ENCODE results near the gene PIGW.
"Not testable (repeated sequence)": the region's sequence is repeated elsewhere in the genome, so short reads cannot be mapped to it uniquely, and the experiment has no call there.

PIGW gene

GRCh38 chr17:36507266-36507665 is 27.5 kb upstream of the PIGW start:
- Histone ChIP-seq H3K4me2 (ENCODE audit: low read depth, low read length) (no peak overlapping the region), H3K36me3 (replicated peaks; ENCODE audit: insufficient read depth, low read length) (no peaks in the 10 kb centered on the region; the same call in 1 of the 2 replicates), H3K9ac (ENCODE audit: low read length) (no peak overlapping the region), H3K79me2 (ENCODE audit: low read length) (no peaks in the 10 kb centered on the region), H3K27ac (ENCODE audit: low read length) (no peak overlapping the region), H2AFZ (ENCODE audit: low read length) (no peak overlapping the region), H3K9me3 (replicated peaks; ENCODE audit: insufficient read depth, low read length) (no peaks in the 10 kb centered on the region), H3K9me2 (replicated peaks; ENCODE audit: insufficient read depth, low read length) (no peaks in the 10 kb centered on the region), H3K4me3 (ENCODE audit: low read length) (no peak overlapping the region), H3K4me1 (ENCODE audit: low read length) (no peaks in the 10 kb centered on the region), H3F3A (ENCODE audit: insufficient read depth, low read length) (no peaks in the 10 kb centered on the region), H4K20me1 (ENCODE audit: insufficient read depth, low read length) (no peaks in the 10 kb centered on the region), H3K27me3 (replicated peaks; ENCODE audit: insufficient read depth, low read length) (no peaks in the 10 kb centered on the region)
- DNase-seq = no peak
- TF ChIP-seq EZH2 (optimal IDR thresholded peaks at IDR 0.05; ENCODE audit: low read depth, low read length) (no peak), EZH2phosphoT487 (IDR thresholded peaks at IDR 0.05; ENCODE audit: low read length) (no peak), CTCF (IDR thresholded peaks at IDR 0.05; ENCODE audit: low read length) (no peak)

- not testable (repeated sequence) for H2AFZ ChIP-seq (ENCODE audit: low read length); H3K9me2 ChIP-seq (replicated peaks; ENCODE audit: insufficient read depth, low read length); H3K9me3 ChIP-seq (replicated peaks; ENCODE audit: insufficient read depth, low read length); H3K27me3 ChIP-seq (replicated peaks; ENCODE audit: insufficient read depth, low read length); H3K4me2 ChIP-seq (ENCODE audit: low read depth, low read length); H3K9ac ChIP-seq (ENCODE audit: low read length); H3K4me3 ChIP-seq (ENCODE audit: low read length); H4K20me1 ChIP-seq (ENCODE audit: insufficient read depth, low read length); H3K27ac ChIP-seq (ENCODE audit: low read length); DNase-seq; H3K79me2 ChIP-seq (ENCODE audit: low read length); H3K36me3 ChIP-seq (replicated peaks; ENCODE audit: insufficient read depth, low read length); H3F3A ChIP-seq (ENCODE audit: insufficient read depth, low read length); H3K4me1 ChIP-seq (ENCODE audit: low read length)
Observed at GRCh38 chr17:36508439-36508838, 26.3 kb upstream of the PIGW start.

- H3K36me3 ChIP-seq (replicated peaks; ENCODE audit: insufficient read depth, low read length) = no peaks in the 10 kb centered on the region; the same call in 1 of the 2 replicates
- H3K4me3 ChIP-seq (ENCODE audit: low read length) = no peak overlapping the region
- no peaks in the 10 kb centered on the region for H3K9me3 ChIP-seq (replicated peaks; ENCODE audit: insufficient read depth, low read length)
- H2AFZ ChIP-seq (ENCODE audit: low read length) = no peak overlapping the region
- H4K20me1 ChIP-seq (ENCODE audit: insufficient read depth, low read length) = no peaks in the 10 kb centered on the region
- no peak overlapping the region for H3K9ac ChIP-seq (ENCODE audit: low read length)
- H3K79me2 ChIP-seq (ENCODE audit: low read length) = no peaks in the 10 kb centered on the region
- H3K4me1 ChIP-seq (ENCODE audit: low read length) = no peaks in the 10 kb centered on the region
- no peaks in the 10 kb centered on the region for H3K27me3 ChIP-seq (replicated peaks; ENCODE audit: insufficient read depth, low read length)
- no peak overlapping the region for H3K27ac ChIP-seq (ENCODE audit: low read length)
- H3K9me2 ChIP-seq (replicated peaks; ENCODE audit: insufficient read depth, low read length) = no peaks in the 10 kb centered on the region
- no peak for DNase-seq
- H3F3A ChIP-seq (ENCODE audit: insufficient read depth, low read length) = no peaks in the 10 kb centered on the region
- TF ChIP-seq CTCF (IDR thresholded peaks at IDR 0.05; ENCODE audit: low read length) (no peak), EZH2phosphoT487 (IDR thresholded peaks at IDR 0.05; ENCODE audit: low read length) (no peak), EZH2 (optimal IDR thresholded peaks at IDR 0.05; ENCODE audit: low read depth, low read length) (no peak)
- H3K4me2 ChIP-seq (ENCODE audit: low read depth, low read length) = no peak overlapping the region
Observed at GRCh38 chr17:36509272-36509985, 25.4 kb upstream of the PIGW start.

GRCh38 chr17:36510636-36511035 is 24.2 kb upstream of the PIGW start:
- H3K27ac ChIP-seq (ENCODE audit: low read length) = no peak overlapping the region
- H3K36me3 ChIP-seq (replicated peaks; ENCODE audit: insufficient read depth, low read length) = no peaks in the 10 kb centered on the region; the same call in 1 of the 2 replicates
- no peak for TF ChIP-seq EZH2phosphoT487 (IDR thresholded peaks at IDR 0.05; ENCODE audit: low read length)
- TF ChIP-seq CTCF (IDR thresholded peaks at IDR 0.05; ENCODE audit: low read length) = no peak
- TF ChIP-seq EZH2 (optimal IDR thresholded peaks at IDR 0.05; ENCODE audit: low read depth, low read length) = no peak

More at GRCh38 chr17:36510636-36511035, 24.2 kb upstream of the PIGW start:
- no peaks in the 10 kb centered on the region for H3K9me3 ChIP-seq (replicated peaks; ENCODE audit: insufficient read depth, low read length)
- H3K79me2 ChIP-seq (ENCODE audit: low read length) = no peaks in the 10 kb centered on the region
- H4K20me1 ChIP-seq (ENCODE audit: insufficient read depth, low read length) = no peaks in the 10 kb centered on the region
- no peaks in the 10 kb centered on the region for H3K9me2 ChIP-seq (replicated peaks; ENCODE audit: insufficient read depth, low read length)
- no peaks in the 10 kb centered on the region for H3F3A ChIP-seq (ENCODE audit: insufficient read depth, low read length)
- DNase-seq = no peak
- H3K4me3 ChIP-seq (ENCODE audit: low read length) = no peak overlapping the region
- H3K4me1 ChIP-seq (ENCODE audit: low read length) = no peaks in the 10 kb centered on the region
- no peaks in the 10 kb centered on the region for H3K27me3 ChIP-seq (replicated peaks; ENCODE audit: insufficient read depth, low read length)
- no peak overlapping the region for H2AFZ ChIP-seq (ENCODE audit: low read length)
- no peak overlapping the region for H3K4me2 ChIP-seq (ENCODE audit: low read depth, low read length)
- H3K9ac ChIP-seq (ENCODE audit: low read length) = no peak overlapping the region
